GM06990 (cell line): ENCODE measurements around the gene FARSA.
A peak's percentile ranks its signal among the peaks of the same experiment; 100 is the strongest.
"Not testable (repeated sequence)": the region's sequence is repeated elsewhere in the genome, so short reads cannot be mapped to it uniquely, and the experiment has no call there.

Experiments
- DNase-seq: peaks from one replicate; pipeline ENCODE4 v3.0.0-alpha.2; 2011; ENCODE audit not compliant: insufficient read length; ENCODE audit errors: extremely low read depth
- H3K27me3 ChIP-seq: replicated peaks from 2 replicates; pipeline ENCODE4 v1.6.0; 2011; ENCODE audit warnings: low read length; ENCODE audit not compliant: control insufficient read depth, insufficient read depth
- H3K36me3 ChIP-seq: 2 replicates; pipeline ENCODE4 v1.5.1; 2011; ENCODE audit warnings: low read length; ENCODE audit not compliant: control insufficient read depth, insufficient read depth
- H3K4me3 ChIP-seq: replicated peaks from 2 replicates; pipeline ENCODE4 v1.5.1; 2011; ENCODE audit warnings: low read depth, mild to moderate bottlenecking, control low read depth, low read length
- TF ChIP-seq, protein P1 (sequence below): IDR thresholded peaks from 2 replicates; pipeline ENCODE4 v1.5.1; 2011; ENCODE audit warnings: low read length, control low read depth, mild to moderate bottlenecking, inconsistent platforms; ENCODE audit not compliant: insufficient read depth, poor library complexity, severe bottlenecking

FARSA gene

DNA sequence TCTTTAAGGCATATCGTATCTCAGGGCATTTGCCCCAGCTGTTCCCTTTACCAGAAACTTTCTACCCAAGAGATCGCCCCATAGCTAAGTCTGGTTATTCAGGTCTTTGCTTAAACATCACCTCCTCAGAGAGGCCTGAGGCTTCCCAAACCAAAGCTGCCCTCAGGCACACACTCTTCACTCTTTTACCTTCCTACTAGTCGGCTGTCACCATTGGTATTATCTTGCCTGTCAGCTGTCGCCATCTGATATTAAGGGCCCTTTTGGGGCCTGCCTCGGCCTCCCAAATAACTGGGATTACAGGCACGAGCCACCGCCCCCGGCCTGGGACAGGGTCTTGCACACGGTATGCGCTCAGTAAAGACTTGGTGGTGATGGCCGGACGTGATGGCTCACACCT is 22.5 kb upstream of the FARSA start:
- peak overlapping the region; percentile 80 for H3K4me3 ChIP-seq
- DNase-seq, result no peak
- H3K36me3 ChIP-seq, result peaks cover 15% of the 10 kb centered on the region
- H3K27me3 ChIP-seq, result no peaks in the 10 kb centered on the region
- TF ChIP-seq, protein P1, sequence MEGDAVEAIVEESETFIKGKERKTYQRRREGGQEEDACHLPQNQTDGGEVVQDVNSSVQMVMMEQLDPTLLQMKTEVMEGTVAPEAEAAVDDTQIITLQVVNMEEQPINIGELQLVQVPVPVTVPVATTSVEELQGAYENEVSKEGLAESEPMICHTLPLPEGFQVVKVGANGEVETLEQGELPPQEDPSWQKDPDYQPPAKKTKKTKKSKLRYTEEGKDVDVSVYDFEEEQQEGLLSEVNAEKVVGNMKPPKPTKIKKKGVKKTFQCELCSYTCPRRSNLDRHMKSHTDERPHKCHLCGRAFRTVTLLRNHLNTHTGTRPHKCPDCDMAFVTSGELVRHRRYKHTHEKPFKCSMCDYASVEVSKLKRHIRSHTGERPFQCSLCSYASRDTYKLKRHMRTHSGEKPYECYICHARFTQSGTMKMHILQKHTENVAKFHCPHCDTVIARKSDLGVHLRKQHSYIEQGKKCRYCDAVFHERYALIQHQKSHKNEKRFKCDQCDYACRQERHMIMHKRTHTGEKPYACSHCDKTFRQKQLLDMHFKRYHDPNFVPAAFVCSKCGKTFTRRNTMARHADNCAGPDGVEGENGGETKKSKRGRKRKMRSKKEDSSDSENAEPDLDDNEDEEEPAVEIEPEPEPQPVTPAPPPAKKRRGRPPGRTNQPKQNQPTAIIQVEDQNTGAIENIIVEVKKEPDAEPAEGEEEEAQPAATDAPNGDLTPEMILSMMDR, result no peak

- not testable (repeated sequence) for H3K27me3 ChIP-seq, DNase-seq
- peak overlapping the region; percentile 80 for H3K4me3 ChIP-seq
- H3K36me3 ChIP-seq, result peaks cover 15% of the 10 kb centered on the region
Observed at GRCh38 chr19:12955575-12955974, 22.1 kb upstream of the FARSA start.

DNA sequence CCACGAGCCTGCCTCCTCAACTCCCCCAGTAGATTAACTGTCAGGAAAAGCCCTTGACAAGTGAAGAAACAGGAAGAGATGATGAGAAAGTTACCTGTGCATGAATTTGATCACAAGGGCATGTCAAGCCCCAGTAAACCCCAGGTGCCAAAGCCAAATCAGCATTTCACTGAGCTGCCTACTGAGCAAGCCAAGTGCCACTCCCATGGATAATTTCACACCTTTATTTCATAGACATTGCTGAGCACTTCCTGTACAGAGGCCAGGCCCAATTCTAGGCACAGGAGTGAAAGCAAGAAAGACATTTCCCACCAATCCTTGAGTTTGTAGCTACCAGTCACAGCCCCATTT is 21.1 kb upstream of the FARSA start:
- no peak for DNase-seq
- H3K27me3 ChIP-seq, result no peaks in the 10 kb centered on the region
- H3K36me3 ChIP-seq, result peaks cover 18% of the 10 kb centered on the region
- H3K4me3 ChIP-seq, result no peak overlapping the region
- TF ChIP-seq, protein P1, result no peak

- TF ChIP-seq, protein P1, result no peak
- Histone ChIP-seq H3K36me3 (peaks cover 23% of the 10 kb centered on the region), H3K4me3 (no peak overlapping the region)
Observed at GRCh38 chr19:12953799-12954611, 20.5 kb upstream of the FARSA start.

GRCh38 chr19:12953138-12953798 is 19.8 kb upstream of the FARSA start:
- no peak for DNase-seq
- TF ChIP-seq, protein P1, result no peak
- Histone ChIP-seq H3K27me3 (no peaks in the 10 kb centered on the region), H3K36me3 (peaks cover 31% of the 10 kb centered on the region), H3K4me3 (no peak overlapping the region)

More at GRCh38 chr19:12953799-12954611, 20.5 kb upstream of the FARSA start:
- no peaks in the 10 kb centered on the region for H3K27me3 ChIP-seq
- DNase-seq, result no peak

DNA sequence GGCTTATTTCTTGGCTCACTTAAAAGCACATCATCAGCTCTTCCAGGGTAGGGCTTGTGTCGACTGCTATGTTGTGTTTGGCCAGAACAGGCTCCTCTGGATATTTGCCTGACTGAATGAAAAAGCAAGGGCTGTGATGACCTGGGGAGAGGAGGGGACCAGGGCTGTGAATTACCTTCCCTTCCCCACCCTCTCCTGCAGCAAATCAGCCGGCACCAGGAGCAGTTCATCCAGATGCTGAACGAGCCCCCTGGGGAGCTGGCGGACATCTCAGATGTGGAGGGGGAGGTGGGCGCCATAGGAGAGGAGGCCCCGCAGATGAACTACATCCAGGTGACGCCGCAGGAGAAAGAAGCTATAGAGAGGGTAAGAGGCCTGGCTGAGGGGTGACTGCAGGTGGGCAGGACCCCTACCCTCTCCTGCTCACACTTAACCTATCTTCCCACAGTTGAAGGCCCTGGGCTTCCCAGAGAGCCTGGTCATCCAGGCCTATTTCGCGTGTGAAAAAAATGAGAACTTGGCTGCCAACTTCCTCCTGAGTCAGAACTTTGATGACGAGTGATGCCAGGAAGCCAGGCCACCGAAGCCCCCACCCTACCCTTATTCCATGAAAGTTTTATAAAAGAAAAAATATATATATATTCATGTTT is 19.1 kb upstream of the FARSA start:
- Histone ChIP-seq H3K27me3 (no peaks in the 10 kb centered on the region), H3K36me3 (peaks cover 37% of the 10 kb centered on the region), H3K4me3 (no peak overlapping the region)
- TF ChIP-seq, protein P1, result no peak
- no peak for DNase-seq

DNA sequence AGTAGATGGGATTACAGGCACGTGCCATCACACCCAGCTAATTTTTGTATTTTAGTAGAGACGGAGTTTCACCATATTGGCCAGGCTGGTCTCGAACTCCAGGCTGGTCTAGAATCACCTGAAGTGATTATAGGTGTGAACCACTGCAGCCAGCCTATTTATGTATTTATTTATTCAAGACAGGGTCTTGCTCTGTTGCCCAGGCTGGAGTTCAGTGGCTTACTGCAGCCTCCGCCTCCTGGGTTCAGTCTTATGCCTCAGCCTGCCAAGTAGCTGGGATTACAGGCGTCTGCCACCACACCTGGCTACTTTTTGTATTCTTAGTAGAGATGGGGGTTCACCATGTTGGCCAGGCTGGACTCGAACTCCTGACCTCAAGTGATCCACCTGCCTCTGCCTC is 18.5 kb upstream of the FARSA start:
- not testable (repeated sequence) for DNase-seq, H3K27me3 ChIP-seq, H3K4me3 ChIP-seq
- peaks cover 39% of the 10 kb centered on the region for H3K36me3 ChIP-seq
